ENCODE measurements around the gene MRI1. TPM values are rescaled to one million over a fixed set of nuclear protein-coding genes. Genes with fewer than 3 reads are reported as not detected.

The MRI1 gene
- total RNA-seq, 1 donor from 2014 or later, result 13.0 TPM

DNA sequence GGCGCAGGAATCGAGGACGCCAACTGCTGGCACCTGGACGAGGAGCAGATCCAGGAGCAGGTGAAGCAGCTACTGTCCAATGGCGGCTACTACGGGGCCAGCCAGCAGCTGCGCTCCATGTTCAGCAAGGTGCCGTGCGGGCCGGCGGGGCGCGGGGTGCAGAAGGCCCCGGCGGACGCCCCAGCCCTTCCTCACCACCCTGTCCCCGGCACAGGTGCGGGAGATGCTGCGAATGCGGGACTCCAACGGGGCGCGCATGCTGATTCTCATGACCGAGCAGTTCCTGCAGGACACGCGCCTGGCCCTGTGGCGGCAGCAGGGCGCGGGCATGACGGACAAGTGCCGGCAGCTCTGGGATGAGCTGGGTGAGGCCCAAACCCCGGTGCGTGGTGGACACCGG, 44.5 kb downstream of the MRI1 start:
- intact Hi-C loops (cut with DNase I), result no loop called here
- no peak for ATAC-seq
- peak; percentile 63 for DNase-seq (ENCODE audit: missing footprints)

DNA sequence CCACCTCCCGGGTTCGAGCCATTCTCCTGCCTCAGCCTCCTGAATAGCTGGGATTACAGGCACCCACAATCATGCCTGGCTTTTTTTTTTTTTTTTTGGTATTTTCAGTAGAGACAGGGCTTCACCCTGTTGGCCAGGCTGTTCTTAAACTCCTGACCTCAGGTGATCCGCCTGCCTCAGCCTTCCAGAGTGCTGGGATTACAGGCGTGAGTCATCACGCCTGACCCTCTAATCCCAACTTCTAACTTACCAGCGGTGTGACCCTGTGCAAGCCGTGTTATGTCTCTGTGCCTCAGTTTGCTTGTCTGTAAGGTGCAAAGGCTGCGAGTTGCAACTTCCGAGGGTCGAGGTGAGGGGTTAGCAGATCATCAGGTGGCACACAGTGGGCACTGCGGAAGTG, 48.2 kb downstream of the MRI1 start:
- intact Hi-C loops (cut with DNase I), result no loop called here
- DNase-seq (ENCODE audit: missing footprints), result peak; percentile 30
- ATAC-seq, result no peak

DNA sequence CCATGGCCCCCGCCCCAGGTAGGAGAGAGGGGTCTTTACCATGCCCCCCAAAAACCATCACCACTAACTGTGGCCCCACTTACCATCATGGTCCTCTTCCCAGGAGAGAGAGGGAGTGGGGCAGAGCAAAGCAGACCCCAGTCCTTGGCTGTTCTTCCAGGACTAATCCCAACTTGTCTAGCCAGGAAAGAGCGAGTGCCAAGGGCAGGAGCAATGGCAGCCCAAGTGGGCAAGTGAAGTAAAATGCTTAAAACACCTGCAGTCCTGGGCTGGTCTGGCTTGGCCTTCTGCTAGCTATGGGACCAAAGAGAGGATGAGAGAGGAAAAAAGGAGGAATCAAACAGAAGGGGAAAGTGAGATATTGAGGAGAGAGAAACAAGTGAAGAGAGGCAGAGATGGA, 48.8 kb downstream of the MRI1 start:
- ATAC-seq (no peak), DNase-seq (ENCODE audit: missing footprints) (no peak)
- intact Hi-C loops (cut with DNase I), result no loop called here

DNA sequence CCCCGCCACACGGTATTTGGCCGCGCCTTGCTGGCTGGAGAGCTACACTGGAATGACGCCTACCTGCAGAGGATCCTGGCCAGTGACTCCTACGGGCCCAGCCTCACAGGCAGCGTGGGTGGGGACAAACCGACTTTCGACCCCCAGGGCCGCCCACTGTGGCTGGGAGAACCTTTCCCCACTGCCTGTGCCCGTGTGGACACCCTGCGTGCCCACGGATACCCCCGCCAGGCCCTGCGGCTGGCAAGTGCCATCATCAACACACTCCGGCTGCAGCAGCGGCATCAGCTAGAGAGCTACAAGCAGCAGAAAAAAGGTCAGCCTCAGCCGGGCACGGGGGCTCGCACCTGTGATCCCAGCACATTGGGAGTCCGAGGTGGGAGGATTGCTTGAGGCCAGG, 50.2 kb downstream of the MRI1 start:
- intact Hi-C loops (cut with DNase I), result no loop called here
- DNase-seq (ENCODE audit: missing footprints) (peak; percentile 56), ATAC-seq (no peak)

DNA sequence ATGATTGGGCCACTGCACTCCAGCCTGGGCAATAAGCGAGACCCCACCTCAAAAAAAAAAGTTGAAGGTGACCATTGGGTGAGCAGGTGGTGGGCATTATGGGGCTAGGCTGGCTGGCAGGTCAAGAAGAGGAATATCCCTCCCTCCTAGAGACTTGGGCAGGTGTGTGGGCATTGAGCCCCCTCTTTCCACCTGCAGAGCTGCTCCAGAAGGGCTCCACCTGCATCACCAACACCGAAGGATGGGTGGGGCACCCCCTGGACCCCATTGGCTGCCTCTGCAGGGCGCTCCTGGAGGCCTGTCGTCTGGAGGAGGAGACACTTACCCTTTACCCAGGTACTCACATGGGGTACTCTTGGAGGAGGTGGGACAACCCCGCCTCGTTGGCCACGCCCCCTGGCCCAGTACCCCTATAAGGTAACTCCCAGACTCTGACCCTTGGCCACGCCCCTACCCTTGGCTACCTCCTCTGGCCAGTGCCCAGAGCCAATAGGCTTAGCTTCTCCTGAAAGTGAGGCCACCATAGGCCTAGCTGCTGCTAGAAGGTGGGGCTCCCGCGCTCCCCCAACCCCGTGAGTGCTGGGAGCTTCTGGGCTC, 52.8 kb downstream of the MRI1 start:
- peak; percentile 6 for DNase-seq (ENCODE audit: missing footprints)
- no peak for ATAC-seq
- intact Hi-C loops (cut with DNase I), result no loop called here

DNA sequence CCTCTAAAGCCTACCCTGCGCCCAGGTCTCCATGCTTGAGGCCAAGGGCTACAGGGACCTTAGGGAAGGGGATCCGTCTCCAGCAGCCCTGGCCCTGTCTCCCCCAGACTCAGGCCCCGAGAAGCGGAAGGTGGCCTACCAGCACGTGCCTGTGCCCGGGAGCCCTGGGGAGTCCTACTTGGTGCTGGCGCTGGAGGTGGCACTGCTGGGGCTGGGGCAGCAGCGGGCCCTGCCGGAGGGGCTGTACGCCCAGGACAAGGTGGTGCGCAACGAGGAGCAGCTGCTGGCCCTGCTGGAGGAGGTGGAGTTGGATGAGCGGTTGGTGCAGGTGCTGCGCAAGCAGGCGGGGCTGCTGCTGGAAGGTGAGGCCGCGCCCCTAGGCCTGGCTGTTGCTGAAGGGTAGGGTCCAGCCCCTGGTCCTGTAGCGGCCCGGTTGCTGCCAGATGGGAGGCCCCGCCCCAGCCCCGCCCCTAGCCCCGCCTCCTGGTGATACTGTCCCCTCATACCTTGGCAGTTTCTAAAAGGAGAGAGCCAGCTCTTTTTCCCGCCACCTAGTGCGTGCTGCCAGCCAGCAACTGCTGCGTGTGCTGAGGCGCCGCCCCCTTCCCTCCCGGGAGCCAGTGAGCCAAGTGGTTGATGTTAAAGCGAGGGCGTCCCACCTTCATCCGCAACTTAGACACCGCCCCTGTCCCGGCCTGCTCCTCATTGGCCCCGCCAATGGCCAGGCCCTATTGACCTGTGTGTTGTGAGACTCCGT, 53.5 kb downstream of the MRI1 start:
- DNase-seq (ENCODE audit: missing footprints) (peak; percentile 62), ATAC-seq (peak; percentile 9)
- intact Hi-C loops (cut with DNase I), result no loop called here

DNA sequence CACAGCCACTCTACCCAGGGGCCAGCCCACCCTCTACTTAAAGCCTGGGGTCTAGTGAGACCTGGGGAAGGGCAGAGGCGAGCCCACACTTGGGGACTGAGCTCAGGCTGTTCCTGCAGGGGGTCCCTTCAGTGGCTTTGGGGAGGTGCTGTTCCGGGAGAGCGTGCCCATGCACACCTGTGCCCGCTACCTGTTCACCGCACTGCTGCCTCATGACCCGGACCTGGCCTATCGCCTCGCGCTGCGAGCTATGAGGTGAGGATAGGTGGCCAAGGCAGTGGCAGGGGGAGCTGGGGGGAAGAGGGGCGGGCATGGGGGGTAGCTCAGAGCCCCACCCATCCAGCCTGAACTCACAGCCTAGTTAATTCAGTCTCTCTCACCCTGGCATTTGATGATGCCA, 54.9 kb downstream of the MRI1 start:
- DNase-seq (ENCODE audit: missing footprints), result peak; percentile 55
- intact Hi-C loops (cut with DNase I), result no loop called here
- no peak for ATAC-seq

DNA sequence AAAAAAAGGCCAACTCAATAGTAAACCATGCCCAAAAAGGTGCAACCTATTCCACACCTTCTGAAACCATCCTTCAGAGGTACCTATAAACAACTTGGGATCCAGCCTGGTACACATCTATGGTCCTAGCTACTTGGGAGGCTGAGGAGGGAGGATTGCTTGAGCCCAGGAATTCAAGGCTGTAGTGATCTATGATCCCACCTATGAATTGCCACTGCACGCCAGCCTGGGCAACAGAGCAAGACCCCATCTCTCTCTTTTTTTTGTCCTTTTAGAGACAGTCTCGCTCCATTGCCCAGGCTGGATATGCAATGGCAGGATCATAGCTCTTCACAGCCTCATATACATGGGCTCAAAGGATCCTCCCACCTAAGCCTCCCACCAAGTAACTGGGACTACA, 57.0 kb downstream of the MRI1 start:
- intact Hi-C loops (cut with DNase I), result loop anchor here (5.0 kb wide), 1 partner anchor 41 kb away; no protein-coding TSS in a partner anchor
- ATAC-seq, result no peak
- DNase-seq (ENCODE audit: missing footprints), result no peak

DNA sequence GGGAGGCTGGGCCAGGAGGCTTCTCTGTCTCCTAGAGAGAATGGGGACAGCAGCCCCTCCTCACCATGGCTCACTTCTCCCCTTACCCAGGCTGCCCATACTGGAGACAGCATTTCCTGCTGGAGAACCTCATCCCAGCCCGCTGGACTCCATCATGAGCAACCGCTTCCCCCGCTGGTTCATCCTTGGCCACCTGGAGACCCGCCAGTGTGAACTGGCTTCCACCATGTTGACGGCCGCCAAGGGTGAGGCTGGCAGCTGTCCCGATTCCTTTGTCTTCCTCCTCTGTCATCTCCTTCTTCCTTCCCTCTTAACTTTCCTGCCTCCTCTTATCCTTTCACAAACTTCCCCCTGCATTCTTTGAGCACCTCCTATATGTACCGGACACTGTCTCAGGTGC, 58.9 kb downstream of the MRI1 start:
- ATAC-seq (peak; percentile 12), DNase-seq (ENCODE audit: missing footprints) (peak; percentile 82)
- intact Hi-C loops (cut with DNase I), result loop anchor here (5.0 kb wide), 1 partner anchor 39 kb away; no protein-coding TSS in a partner anchor

Other genes with a start within 250 kb of the MRI1 start
- 89.9 TPM for gene C19orf53, start 9.9 kb downstream of the MRI1 start, total RNA-seq
- gene ZSWIM4, start 30.9 kb downstream of the MRI1 start, total RNA-seq, result 2.1 TPM
- 0.68 TPM for gene NANOS3, start 112.6 kb downstream of the MRI1 start, total RNA-seq
- 0.76 TPM for gene BRME1, start 141.6 kb downstream of the MRI1 start, total RNA-seq
- 18.7 TPM for gene CC2D1A, start 141.7 kb downstream of the MRI1 start, total RNA-seq
- 2.5 TPM for gene PODNL1, start 173.9 kb downstream of the MRI1 start, total RNA-seq
- 18.0 TPM for gene DCAF15, start 188.0 kb downstream of the MRI1 start, total RNA-seq
- 15.4 TPM for gene RFX1, start 241.8 kb downstream of the MRI1 start, total RNA-seq

Measured in Right ventricle myocardium inferior (tissue), 1 donor.